ENCODE measurements around the gene CKLF. TPM values are rescaled to one million over a fixed set of nuclear protein-coding genes. Genes with fewer than 3 reads are reported as not detected.

CKLF gene
- total RNA-seq, 4 donors from 2014 or later: 13.1 to 31.5 (median 17.9) TPM

DNA sequence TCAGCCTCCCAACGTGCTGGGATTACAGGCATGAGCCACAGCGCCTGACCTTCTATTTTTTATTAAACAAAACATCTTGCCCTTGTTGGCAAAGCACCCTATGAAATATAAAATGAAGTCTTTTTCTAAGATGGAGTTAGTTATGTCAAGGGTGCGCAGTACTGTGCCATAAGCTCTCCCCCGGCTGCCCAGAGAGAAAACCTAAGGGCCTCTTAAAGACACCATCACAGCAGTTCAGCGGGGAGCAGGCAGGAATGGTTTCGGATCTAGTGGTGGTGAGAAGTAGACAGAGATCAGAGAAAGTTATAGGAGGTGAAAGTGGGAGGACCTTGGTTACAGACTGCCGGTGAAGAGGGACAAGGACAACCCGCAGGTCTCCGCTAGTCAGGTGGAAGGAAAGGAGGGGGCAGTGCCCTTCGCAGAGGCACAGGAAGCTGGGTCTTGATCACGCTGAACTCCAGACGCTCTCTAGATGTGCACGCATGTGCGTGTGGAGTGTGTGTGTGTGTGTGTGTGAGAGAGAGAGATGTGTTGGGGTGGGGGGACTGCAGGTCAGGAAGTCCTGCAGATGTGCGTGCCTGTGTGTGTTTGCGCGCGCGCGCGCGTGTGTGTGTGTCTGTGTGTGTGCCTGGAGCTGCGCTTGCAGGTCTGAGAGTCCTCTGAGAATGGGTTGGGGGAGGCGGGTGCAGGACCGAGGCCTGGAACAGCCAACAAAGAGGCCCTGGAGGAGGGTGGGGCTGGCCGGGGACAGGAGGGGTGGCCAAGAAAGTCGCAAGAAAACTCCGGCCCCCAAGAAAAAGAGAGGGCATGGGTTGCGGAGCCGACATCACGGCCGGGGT, 51.4 kb downstream of the CKLF start:
- H3K27ac ChIP-seq: peak overlapping the region in 3 of 4 donors; percentile 85 to 91 (median 87)
- no peak for TF ChIP-seq POLR2A (IDR thresholded peaks at IDR 0.05)
- TF ChIP-seq, protein P1, sequence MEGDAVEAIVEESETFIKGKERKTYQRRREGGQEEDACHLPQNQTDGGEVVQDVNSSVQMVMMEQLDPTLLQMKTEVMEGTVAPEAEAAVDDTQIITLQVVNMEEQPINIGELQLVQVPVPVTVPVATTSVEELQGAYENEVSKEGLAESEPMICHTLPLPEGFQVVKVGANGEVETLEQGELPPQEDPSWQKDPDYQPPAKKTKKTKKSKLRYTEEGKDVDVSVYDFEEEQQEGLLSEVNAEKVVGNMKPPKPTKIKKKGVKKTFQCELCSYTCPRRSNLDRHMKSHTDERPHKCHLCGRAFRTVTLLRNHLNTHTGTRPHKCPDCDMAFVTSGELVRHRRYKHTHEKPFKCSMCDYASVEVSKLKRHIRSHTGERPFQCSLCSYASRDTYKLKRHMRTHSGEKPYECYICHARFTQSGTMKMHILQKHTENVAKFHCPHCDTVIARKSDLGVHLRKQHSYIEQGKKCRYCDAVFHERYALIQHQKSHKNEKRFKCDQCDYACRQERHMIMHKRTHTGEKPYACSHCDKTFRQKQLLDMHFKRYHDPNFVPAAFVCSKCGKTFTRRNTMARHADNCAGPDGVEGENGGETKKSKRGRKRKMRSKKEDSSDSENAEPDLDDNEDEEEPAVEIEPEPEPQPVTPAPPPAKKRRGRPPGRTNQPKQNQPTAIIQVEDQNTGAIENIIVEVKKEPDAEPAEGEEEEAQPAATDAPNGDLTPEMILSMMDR (IDR thresholded peaks at IDR 0.05): no peak
- TF ChIP-seq EP300 (IDR thresholded peaks at IDR 0.05): no peak
- TF ChIP-seq POLR2AphosphoS5 (IDR thresholded peaks at IDR 0.05): no peak
- peaks cover 50% of the 10 kb centered on the region for H3K27me3 ChIP-seq
- ATAC-seq: peak; percentile 23
- peaks cover 0 to 52% (median 15%) of the 10 kb centered on the region in 3 donors for H3K4me1 ChIP-seq
- H3K9me3 ChIP-seq: no peaks in the 10 kb centered on the region
- no peaks in the 10 kb centered on the region for H3K36me3 ChIP-seq
- 6 to 13% methylated on average over 6 to 31 of the region's 32 CpGs for WGBS, 2 donors (ENCODE audit: low coverage in 1 of 2)
- peak overlapping the region; percentile 30 to 79 for H3K4me3 ChIP-seq

DNA sequence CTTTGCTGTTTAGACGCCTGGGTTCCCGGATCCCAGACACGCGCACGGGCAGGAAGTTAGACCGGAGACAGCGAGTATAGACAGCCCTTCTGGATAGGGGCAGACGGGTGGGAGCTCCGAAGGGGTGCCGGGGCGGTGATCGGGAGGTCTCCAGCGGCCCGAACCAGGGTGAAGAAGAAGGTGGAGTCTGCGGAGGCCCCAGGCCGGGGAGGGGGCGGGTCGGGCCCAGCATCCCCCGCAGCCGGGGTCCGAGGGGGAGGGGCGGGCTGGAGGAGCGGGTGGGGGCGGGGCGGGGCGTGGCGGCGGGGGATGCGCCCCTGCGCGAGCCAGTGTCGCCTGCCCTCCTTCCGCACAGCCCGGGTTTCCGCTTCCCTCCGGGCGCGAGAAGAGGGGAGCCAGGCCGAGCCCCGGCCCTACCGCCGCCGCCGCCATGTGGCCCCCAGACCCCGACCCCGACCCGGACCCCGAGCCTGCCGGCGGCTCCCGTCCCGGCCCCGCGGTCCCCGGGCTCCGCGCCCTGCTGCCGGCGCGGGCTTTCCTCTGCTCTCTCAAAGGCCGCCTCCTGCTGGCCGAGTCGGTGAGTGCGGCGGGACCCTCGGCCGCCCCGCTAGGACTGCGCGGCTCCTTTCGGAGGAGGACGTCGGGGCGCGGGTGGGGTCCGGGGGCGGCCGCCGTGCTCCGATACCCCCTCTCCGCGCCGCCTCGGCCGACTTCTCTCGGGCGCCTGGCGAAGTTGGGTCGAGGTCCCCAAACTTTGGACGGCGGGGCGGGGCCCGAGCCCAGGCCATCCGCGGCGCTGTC, 52.2 kb downstream of the CKLF start, which contains the start of gene CMTM3:
CMTM3 (plus strand) TSS at position 329 of the 801 bp plus-strand sequence; CDS start at position 431, 102 bp downstream.
- TF ChIP-seq, protein P1 (IDR thresholded peaks at IDR 0.05): peak in 3 of 4 experiments; percentile 77 to 88 (median 80)
- no peak for TF ChIP-seq EP300 (IDR thresholded peaks at IDR 0.05)
- Histone ChIP-seq H3K36me3 (peaks cover 0 to 7% of the 10 kb centered on the region in 2 donors), H3K27me3 (peaks cover 50% of the 10 kb centered on the region), H3K4me3 (peak within 1 kb of the TSS; percentile 30 to 79), H3K9me3 (no peaks in the 10 kb centered on the region), H3K27ac (peak within 1 kb of the TSS; percentile 1 to 91 (median 86)), H3K4me1 (peaks cover 0 to 56% (median 17%) of the 10 kb centered on the region in 3 donors)
- 0% methylated on average over 1 of the region's 96 CpGs; no CpG with 5 or more reads in 1 of the 2 donors for WGBS, 2 donors (ENCODE audit: low coverage in 1 of 2)
- peak; percentile 72 for ATAC-seq

DNA sequence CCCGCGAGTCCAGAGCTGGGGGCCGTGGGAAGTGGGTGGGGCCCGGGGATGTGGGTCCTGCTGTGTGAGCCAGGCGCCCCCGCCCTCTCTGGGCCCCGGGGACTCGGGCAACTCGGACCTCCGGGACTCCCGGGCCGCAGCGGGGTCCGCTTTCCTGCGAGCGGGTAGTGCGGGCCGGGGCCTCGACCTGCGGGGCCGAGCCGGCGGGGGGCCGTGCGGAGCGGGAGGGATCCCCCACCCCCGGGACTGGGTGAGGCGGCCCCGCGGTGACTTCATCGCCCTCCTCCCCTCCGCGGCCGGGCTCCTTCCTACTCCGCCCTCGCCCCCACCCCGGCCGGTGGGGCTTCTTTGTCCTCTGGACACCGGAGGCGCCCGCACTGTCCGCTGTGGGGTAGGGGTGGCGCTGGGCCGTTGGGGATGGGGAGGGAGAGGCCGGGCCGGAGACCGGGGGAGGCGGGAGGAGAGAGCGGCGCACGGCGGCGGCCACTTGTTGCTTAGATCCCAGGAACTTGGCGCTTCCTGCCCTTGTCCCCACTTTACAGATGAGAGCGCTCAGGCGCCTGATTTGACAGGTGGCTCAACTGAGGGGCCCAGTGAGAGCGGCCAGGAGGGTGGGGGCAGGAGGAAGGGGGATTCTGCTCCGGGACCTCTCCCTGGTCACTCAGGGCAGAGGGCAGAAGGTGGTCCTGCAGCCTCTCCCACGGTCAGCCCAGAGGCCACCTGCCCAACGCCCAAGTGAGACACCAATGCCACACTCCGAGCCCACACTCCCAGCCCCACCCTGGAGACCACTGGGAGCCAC, 53.0 kb downstream of the CKLF start:
- peak; percentile 57 for ATAC-seq
- peaks cover 0 to 56% (median 17%) of the 10 kb centered on the region in 3 donors for H3K4me1 ChIP-seq
- H3K36me3 ChIP-seq: peaks cover 0 to 15% of the 10 kb centered on the region in 2 donors
- peaks cover 47% of the 10 kb centered on the region for H3K27me3 ChIP-seq
- H3K9me3 ChIP-seq: no peaks in the 10 kb centered on the region
- peak overlapping the region; percentile 30 to 79 for H3K4me3 ChIP-seq
- WGBS, 2 donors (ENCODE audit: low coverage in 1 of 2): 0% methylated on average over 3 of the region's 61 CpGs; no CpG with 5 or more reads in 1 of the 2 donors
- TF ChIP-seq EP300 (IDR thresholded peaks at IDR 0.05) (no peak), POLR2AphosphoS5 (IDR thresholded peaks at IDR 0.05) (no peak), POLR2A (IDR thresholded peaks at IDR 0.05) (no peak)
- TF ChIP-seq, protein P1 (IDR thresholded peaks at IDR 0.05): no peak
- H3K27ac ChIP-seq: peak overlapping the region; percentile 1 to 91 (median 86)

DNA sequence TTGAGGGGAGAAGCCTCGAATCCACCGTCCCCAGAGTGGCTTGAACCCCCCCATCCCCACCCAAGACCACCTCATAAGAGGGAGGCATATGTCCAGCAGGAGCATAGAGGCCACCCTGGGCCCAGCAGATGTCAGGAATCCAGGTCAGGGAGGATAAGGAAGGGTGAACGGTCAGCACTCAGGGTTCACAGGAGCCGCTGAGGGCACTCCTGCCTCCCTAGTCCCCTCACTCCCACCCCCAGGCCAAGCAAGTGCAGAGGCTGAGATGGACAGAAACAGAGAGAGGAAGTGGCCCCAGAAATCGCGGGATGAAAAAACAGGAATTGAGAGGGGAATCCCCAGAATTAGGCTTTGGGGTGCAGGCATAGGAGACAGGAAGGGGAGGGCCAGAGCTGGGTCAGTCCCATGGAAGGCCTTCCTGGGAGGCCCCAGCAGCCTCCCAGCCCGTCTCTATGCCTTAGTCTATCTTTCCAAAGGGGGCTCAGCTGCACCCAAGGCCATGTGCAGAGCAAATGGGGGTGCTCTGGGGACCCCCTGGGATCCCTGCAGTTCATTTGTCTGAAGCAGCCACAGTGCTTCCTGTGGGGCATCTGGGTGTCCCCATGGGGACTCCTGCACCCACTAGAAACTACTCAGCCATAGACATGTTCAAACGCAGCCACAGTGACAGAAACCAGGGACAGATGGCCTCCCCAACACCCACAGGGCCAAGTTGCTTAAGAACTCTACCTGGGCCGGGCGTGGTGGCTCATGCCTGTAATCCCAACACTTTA, 53.8 kb downstream of the CKLF start:
- Histone ChIP-seq H3K27me3 (peaks cover 41% of the 10 kb centered on the region), H3K27ac (peak overlapping the region in 3 of 4 donors; percentile 85 to 91 (median 87)), H3K36me3 (peaks cover 0 to 23% of the 10 kb centered on the region in 2 donors), H3K9me3 (no peaks in the 10 kb centered on the region), H3K4me1 (peaks cover 0 to 56% (median 17%) of the 10 kb centered on the region in 3 donors), H3K4me3 (peak overlapping the region in 1 of 2 donors; percentile 79)
- no peak for ATAC-seq
- no peak for TF ChIP-seq EP300 (IDR thresholded peaks at IDR 0.05)
- TF ChIP-seq POLR2A (IDR thresholded peaks at IDR 0.05): no peak
- no peak for TF ChIP-seq POLR2AphosphoS5 (IDR thresholded peaks at IDR 0.05)
- TF ChIP-seq, protein P1 (IDR thresholded peaks at IDR 0.05): no peak
- WGBS, 2 donors (ENCODE audit: low coverage in 1 of 2): 50 to 60% methylated on average over 1 of the region's 10 CpGs
